HG03342 (cell line): ENCODE results near the gene MT1E.
A peak's percentile ranks its signal among the peaks of the same experiment; 100 is the strongest.
"Not testable (repeated sequence)": the region's sequence is repeated elsewhere in the genome, so short reads cannot be mapped to it uniquely, and the experiment has no call there.

Experiments used
- ATAC-seq: cut with Tn5 transposase; IDR thresholded peaks from one replicate; pipeline ENCODE4 v1.9.1; 2021; ENCODE audit warnings: mild to moderate bottlenecking, moderate library complexity; ENCODE audit not compliant: unreplicated experiment

Gene MT1E

DNA sequence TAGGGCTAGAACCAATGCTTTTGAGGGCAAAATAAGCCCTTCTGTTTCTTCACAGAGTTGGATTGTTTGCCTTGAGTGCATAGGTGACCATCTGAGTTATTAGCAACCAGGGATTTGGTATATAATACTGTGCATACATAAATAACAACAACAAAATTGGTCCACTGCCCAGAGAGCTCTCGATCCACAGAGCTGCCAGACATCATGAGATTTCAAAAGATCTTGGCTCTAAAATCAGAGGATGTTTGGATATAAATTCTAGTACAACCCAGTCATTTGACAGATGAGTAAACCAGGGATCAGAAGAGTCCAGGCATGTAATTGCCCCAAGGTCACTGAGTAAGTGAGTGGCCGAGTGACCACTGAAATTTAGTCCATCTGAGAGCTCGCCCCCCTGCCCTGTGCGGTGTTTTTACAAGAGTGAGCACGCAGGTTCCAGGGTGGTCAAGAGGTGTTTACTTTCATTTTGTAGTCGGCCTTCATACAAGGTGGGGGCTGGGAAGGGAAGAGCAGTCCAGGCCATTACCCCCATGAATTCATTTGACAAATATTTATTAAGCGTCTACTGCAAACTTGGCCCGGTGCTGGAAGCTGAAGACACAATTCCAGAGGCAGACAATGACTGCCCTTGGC lies 19.0 kb upstream of the MT1E start:
- no peak for ATAC-seq

DNA sequence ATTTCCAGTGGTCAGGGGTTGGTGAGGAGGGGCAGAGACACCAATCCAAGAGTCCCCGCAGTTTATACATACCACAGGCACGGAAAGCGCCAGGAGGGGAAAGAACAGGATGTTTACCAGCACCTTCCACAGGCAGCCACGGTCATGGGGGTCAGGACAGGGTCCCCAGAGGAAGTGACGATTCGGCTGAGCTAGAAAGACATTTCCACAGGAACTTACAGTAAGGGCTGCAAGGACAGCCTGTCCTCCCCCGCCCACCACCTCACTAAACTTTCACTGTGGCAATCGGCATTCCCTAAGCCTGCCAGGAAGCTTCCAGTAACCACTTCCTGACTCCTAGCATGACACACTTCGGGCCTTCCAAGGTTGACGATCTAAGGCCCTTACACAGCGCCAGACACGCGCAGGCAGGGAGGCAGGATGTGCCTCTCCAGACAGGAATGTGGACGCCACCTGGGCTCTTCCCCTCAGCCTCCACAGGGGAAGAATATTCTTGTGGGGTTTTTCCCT lies 18.4 kb upstream of the MT1E start:
- ATAC-seq = no peak

DNA sequence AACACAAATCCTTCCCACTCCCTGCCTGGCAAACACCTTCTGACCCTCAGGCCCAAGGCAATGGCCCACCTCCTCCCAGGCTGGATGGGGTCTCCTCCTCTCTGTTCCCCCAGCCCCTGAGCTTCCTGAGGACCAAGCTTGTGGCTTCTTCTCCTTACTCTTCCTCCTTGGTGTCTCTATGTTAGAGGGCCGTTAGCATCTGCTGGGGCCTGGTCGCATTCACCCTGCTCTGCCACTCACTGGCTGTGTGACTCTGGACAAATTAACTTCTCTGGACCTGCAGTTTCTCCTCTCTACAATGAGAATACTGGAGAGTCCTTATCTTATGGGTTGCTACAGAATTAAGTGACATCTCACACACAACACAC lies 17.9 kb upstream of the MT1E start:
- ATAC-seq = no peak

DNA sequence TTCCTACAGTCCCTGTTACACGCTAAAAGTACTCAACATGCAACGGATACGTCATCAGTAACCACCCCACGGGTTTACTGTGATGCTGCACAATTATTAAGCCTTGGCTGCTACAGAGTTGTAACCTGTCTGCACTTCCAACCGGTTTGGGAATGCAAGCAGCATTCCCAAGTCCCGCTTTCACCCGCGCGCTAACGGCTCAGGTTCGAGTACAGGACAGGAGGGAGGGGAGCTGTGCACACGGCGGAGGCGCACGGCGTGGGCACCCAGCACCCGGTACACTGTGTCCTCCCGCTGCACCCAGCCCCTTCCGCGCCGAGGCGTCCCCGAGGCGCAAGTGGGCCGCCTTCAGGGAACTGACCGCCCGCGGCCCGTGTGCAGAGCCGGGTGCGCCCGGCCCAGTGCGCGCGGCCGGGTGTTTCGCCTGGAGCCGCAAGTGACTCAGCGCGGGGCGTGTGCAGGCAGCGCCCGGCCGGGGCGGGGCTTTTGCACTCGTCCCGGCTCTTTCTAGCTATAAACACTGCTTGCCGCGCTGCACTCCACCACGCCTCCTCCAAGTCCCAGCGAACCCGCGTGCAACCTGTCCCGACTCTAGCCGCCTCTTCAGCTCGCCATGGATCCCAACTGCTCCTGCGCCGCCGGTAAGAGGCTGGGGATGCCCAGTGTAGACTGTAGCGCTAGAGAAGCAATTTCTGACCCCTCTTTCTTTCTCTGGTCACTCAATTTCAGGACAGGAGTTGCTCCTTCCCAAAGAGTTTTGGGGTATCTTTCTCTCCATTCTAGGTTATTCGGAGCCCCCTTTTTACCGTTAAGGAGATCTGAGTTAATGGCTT lies 17.3 kb upstream of the MT1E start, which contains the start of gene MT2A:
Gene MT2A (plus strand): TSS at position 542 of the 833 bp plus-strand sequence. CDS start 72 bp downstream, at position 614.
- peak; percentile 87 for ATAC-seq

DNA sequence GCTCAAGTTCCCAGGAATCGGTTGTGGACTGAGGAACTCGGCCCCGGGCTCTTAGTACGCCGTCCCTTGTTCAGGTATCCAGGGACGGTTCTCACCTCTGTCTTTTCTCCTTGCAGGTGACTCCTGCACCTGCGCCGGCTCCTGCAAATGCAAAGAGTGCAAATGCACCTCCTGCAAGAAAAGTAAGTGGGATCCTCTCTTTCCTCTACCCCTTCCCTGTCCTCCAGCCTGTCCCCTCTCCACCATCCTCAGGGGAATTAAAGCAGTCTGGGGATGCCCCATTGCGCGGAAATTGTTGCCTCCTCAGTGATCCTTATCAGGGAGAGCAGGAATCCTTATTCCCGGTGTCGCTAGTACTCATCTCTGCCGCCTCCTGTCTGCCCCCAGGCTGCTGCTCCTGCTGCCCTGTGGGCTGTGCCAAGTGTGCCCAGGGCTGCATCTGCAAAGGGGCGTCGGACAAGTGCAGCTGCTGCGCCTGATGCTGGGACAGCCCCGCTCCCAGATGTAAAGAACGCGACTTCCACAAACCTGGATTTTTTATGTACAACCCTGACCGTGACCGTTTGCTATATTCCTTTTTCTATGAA lies 16.6 kb upstream of the MT1E start:
- ATAC-seq = no peak

DNA sequence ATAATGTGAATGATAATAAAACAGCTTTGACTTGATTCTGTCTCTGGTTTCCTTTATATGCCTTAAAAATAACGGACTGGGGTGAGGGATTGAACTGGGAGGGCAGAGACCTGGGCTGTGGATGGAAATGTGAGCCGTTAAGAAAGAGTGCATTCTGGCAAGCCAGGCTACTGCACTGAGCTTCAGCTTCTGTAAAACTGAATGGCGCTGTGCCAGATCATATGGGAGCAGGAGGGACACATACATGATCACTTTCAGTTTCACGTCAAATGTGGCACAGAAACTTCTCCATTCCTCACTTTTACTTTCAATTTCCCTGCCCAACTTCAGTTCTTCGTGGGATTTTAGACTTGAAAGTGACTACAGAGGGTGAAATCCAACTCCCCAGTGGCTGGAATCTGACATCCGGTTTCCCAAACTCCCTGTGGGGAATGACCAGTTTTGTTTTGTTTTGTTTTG lies 16.1 kb upstream of the MT1E start:
- peak; percentile 45 for ATAC-seq

DNA sequence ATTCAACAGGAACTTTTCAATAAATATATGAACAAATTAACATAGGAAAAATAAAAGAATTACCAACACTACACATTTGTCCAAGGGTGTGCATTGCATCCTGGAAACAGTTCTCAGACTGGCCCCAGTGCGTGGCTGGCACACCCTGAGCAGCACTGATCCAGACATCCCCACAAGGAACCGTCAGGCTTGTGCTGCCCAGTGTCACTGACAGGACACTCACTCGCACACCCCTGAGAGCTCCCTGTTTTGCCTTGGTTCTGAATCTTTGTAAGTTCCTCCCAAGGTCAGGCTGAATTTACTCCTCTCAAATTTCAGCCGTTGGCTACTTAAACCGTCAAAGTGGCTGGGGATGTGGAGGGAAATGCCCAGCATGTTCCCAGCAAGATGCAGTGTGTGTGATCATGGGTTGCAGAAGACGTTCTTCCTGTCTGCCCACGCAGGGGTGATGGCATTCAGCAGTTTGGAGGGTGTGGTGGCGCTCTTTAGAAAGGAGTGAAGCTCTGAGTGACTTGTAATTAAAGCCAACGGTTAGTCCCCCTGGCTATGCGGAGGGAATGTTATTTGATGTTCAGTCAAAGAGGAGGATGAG lies 15.5 kb upstream of the MT1E start:
- no peak for ATAC-seq

DNA sequence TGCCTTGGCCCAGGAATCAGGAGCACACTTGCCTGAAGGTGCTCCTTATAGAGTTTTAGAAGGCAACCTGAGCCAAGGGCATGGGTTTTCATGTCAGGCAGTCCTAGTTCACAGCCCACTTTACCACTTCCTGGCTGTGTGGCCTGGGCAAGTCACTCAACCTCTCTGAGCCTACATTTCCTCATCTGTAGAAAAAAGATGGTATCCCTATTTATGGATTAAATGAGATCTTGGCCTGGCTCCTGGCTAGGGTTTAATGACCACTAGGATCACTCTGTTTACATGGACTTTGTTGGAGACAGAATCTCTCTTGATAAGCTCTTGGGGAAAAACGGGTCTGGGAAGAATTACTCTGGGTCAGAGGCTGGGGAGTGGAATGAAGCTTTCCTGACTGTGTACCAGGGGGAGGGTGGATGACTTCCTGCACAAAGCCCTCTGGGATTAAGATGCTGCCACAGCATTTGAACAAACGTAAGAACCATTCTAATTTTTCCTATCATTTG lies 14.9 kb upstream of the MT1E start:
- no peak for ATAC-seq

DNA sequence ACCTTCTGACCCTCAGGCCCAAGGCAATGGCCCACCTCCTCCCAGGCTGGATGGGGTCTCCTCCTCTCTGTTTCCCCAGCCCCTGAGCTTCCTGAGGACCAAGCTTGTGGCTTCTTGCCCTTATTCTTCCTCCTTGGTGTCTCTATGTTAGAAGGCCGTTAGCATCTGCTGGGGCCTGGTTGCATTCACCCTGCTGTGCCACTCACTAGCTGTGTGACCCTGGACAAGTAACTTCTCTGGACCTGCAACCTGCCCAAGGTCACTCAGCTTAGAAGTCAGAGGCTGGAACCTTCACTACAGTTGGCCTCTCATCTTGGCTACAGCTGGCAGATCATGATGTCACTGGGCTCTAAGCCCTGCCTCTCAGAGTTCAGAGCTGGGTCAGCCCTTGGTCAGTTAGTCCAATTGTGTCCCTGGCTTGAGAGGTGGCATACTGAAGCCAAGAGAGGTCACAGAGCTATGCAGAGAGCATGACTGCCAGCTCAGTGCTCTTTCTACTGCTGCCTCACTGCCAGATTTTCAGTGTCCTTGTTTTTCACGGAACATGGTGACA lies 14.2 kb upstream of the MT1E start:
- no peak for ATAC-seq

DNA sequence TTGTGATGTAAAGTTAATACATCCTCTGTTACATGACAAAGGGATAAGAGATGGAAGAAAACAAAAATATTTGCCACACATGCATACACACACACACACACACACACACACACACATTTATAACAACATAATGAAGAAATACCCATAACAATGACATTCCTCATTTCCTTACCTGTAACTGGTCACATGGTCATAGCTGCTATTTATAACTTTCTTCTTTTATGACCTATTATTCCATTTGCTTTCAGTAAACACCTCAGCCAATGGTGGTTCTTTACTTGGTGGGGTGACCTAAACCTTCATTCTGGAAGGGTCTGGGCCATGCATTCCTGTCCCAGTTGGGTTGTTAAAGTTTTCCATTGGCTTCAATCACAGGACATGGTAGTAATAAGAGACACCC lies 11.9 kb upstream of the MT1E start:
- no peak for ATAC-seq

DNA sequence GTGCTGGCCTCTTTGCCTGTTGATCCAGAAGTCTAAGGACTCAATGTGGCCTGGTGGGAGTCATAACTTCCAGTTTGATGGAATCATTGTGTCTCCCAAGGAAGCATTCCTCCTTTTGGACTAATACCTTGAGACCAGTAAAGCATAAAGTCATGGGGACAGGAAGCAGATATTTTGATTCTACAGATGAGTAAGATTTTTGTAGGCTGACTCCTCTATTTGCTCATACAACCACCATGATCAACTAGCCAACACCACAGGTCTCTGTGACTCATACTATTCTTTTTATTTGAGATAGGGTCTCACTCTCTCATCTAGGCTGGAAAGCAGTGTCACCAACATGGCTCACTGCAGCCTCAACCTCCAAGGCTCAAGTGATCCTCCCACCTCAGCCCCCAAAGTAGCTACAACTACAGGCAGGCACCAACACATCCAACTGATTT lies 11.0 kb upstream of the MT1E start:
- ATAC-seq = no peak

DNA sequence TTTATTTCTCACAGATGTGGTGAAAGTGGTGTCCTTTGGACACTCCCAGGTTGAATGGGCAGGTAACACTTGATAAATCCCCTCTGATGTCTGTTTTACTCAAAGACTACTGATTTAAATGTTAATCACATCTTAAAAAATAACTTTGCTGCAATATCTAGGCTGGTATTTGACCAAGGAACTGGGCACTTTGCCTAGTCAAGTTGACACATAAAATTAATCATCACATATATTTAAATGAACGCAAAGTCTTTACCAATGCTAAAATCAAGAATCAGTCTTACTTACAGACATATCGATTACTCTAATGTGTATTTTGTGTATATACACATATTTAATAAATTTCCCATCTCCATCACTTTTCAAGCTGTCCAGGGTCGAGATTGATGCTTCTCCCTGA lies 10.2 kb upstream of the MT1E start:
- no peak for ATAC-seq

DNA sequence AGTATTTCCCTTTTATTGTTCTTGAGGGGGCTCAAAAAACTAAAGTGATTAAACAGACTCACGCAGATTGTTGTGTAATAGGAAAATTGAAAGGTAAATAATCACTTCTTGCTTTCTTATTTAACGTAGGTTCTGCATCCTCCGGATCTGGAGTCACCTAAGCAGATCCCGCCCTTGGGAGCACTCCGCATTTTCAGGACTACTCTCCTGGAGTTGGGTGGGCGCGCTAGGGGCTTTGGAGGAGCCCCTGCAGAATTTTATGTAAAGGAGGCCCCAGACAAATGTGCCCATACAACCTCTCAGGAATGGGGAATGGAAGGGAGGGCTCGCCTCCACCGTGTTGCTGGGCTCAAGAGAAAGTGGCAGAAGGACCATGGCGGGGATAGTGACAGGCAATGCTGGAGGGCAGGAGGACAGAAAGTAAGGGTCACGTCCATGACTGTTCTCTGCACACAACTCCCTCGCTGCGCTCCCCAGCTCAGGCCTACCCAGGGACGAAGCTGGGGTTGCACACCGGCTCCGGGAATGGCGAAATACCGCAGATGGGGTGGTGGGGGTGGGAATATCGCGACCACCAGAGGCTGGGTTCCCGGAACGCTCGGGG lies 8.9 kb upstream of the MT1E start:
- ATAC-seq = no peak

DNA sequence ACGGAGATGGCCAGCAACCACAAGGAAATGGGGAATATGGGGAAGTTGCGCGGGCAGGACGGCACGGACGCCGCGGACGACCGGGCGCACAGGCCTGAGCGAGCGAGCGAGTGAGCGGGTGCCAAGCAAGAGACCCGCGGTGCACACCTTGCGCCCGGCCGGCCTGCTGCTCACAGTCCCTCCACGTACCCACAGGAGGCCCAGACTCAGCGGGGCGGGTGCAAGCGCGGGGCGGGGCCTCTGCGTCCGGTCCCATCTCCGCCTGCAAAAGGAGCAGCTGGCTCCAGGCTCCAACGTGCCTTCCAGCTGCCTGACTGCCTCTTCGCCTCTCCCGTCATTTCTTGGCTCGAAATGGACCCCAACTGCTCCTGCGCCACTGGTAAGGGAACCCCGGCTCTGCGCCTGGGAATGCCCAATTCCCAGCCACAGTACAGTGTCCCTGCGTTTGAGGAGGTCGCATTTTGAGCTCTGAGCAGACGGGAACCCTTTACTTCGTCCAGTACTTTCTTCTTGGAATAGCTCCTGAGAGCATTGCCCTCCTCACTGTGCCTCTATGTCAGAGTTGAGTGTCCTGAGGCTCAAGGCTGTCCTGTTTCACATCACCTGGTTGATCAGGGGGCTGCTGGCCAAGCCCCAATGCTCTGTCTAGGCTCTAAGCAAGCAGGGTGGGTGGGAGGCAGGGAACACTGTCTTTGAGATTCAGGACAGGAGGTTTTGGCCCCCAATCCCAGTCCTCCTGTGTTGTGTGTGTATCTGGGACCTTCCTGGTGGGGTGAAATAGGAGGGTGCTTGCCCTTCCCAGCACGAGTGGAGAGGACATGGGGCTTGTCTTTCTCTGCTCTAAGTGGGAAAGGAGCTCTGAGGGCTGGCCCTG lies 8.1 kb upstream of the MT1E start:
- ATAC-seq = no peak

DNA sequence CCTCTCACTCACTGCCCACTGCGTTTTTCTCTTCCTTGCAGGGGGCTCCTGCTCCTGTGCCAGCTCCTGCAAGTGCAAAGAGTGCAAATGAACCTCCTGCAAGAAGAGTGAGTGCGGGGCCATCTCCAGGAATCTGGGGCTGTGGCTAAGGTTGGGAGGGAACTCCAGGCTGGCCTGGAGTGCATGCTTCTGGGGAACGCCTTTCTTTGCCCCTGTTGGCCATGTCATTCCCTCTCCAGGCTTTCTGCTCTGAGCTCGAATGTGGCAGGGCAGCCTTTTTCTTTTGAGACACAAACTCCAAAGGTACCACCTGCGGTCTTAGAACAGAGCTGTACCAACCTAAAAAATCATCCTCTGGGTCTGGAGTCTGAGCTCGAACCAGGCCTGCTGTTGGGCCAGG lies 7.4 kb upstream of the MT1E start:
- no peak for ATAC-seq

DNA sequence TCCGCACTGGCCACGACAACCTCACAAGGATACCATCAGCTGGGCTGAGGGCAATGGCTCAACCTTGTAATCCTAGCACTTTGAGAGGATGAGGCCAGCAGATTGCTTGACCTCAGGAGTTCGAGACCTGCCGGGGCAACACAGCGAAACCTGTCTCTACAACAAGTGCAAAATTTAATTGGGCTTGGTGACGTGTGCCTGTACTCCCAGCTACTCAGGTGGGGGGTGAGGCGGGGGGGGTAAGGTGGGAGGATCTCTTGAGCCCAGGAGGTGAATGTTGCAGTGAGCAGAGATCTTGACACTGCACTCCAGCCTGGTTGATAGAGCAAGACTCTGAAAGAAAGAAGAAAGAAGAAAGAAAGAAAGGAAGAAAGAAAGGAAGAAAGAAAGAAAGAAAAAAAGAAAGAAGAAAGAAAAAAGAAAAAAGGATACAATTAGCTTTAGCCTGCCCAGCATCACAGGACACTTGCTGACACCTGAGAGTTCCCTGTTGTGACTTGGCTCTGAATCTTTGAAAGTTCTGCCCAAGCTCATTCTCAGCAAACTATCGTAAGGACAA lies 5.2 kb upstream of the MT1E start:
- no peak for ATAC-seq

DNA sequence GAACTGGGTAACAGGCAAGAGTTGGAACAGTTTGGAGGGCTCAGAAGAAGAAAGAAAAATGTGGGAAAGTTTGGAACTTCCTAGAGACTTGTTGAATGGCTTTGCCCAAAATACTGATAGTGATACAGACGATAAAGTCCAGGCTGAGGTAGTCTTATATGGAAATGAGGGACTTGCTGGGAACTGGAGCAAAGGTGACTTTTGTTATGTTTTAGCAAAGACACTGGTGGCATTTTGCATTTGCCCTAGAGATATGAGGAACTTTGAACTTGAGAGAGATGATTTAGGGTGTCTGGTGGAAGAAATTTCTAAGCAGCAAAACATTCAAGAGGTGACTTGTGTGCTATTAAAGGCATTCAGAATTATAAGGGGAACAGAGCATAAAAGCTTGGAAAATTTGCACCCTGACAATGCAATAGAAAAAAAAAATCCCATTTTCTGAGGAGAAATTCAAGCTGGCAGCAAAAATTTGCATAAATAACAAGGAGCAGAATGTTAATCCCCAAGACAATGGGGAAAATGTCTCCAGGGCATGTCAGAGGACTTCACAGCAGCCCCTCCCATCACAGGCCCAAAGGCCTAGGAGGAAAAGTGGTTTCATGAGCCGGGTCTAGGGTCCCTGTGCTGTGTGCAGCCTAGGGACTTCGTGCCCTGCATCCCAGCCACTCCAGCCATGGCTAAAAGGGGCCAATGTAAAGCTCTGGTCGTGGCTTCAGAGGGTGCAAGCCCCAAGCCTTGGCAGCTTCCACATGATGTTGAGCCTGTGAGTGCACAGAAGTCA lies 3.7 kb upstream of the MT1E start:
- not testable (repeated sequence) for ATAC-seq

DNA sequence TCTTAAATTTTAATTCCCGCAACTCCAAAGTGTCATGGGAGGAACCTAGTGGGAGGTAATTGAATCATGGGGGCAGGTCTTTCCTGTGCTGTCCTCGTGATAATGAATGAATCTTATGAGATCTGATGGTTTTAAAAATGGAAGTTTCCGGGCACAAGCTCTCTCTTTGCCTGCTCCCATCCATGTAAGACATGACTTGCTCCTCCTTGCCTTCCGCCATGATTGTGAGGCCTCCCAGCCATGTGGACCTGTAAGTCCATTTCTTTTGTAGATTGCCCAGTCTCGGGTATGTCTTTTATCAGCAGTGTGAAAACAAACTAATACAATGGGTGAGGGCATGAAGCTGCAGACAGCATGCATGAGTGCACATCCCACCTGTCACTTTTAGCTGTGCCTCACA lies 2.4 kb upstream of the MT1E start:
- ATAC-seq = not testable (repeated sequence)
